Measurements from ENCODE around the gene MMP21. TPM values are rescaled to one million over a fixed set of nuclear protein-coding genes. Genes with fewer than 3 reads are reported as not detected.

MMP21 gene
- total RNA-seq, 2 experiments from 2014 or later = 0.10 TPM; not detected in 1

DNA sequence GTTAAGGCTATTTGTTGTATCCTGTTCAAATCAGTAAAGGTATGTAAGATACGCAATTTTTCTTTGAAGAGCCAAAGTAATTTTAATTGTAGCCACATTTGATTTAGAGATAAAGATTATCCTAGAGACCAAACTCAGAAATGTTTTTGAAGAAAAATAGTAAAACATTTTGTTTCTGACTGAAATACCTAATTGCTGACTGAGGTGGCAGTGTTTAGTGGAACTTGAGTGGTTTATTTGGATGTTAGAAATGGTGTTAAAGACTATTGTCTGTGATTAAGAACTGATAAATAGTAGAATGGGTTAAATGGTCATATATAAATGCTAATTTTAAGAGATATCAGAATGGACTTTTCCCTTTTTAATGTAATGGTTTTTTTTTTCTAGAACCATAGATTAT is 40.8 kb downstream of the MMP21 start:
- POLR2A ChIA-PET = no interaction called here
- DNase-seq = no peak
- peaks cover 78% of the 10 kb centered on the region for H3K36me3 Mint-ChIP-seq (ENCODE audit: low read depth)
- no peaks in the 10 kb centered on the region for H3K9me3 Mint-ChIP-seq
- no peak overlapping the region for H3K27ac Mint-ChIP-seq
- H3K27me3 Mint-ChIP-seq = no peaks in the 10 kb centered on the region
- H3K4me3 Mint-ChIP-seq = no peak overlapping the region
- H3K4me1 Mint-ChIP-seq = no peaks in the 10 kb centered on the region
- CTCF ChIA-PET = no interaction called here

DNA sequence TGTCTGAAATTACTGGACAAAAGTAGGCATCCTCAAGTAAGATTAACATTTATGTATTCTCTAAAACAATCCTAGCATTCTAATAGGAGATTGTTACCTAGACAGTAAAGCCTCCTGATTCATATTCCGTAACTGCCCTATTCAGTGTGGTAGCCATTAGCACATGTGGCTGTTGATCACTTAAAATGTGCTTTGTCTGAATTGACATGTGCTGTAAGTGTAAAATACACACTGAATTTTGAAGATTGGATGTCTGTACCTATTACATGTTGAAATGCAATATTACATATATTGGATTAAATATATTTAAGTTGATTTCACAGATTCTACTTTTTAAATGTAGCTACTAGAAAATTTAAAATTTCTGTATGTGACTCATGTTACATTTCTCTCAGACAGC is 41.5 kb downstream of the MMP21 start:
- ChIA-PET CTCF (no interaction called here), POLR2A (no interaction called here)
- Mint-ChIP-seq H3K4me3 (no peak overlapping the region), H3K27ac (no peak overlapping the region), H3K4me1 (peaks cover under 1% of the 10 kb centered on the region), H3K27me3 (no peaks in the 10 kb centered on the region), H3K36me3 (ENCODE audit: low read depth) (peaks cover 76% of the 10 kb centered on the region), H3K9me3 (no peaks in the 10 kb centered on the region)
- DNase-seq = no peak

DNA sequence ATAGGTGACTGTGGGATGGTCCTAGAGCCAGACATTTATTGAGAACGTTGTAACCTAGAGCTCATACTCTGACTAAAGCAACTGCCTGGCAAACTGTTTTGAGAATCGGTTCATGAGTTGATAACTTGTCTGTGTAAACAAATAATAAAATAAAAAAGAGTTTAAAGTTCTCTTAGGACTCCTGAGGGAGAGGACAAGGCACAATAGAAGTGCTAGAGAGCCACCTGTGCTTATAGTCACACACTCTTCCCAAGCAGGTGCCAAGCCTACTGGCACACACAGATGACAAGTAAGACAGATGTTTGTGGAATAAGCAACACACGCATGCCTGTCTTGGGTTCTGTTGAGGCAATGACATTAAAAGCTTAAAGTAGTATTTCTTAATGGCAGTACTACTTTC is 48.2 kb downstream of the MMP21 start:
- H3K9me3 Mint-ChIP-seq = no peaks in the 10 kb centered on the region
- H3K4me1 Mint-ChIP-seq = peaks cover 8% of the 10 kb centered on the region
- ChIA-PET POLR2A (no interaction called here), CTCF (no interaction called here)
- DNase-seq = no peak
- H3K27ac Mint-ChIP-seq = no peak overlapping the region
- H3K27me3 Mint-ChIP-seq = no peaks in the 10 kb centered on the region
- no peak overlapping the region for H3K4me3 Mint-ChIP-seq
- H3K36me3 Mint-ChIP-seq (ENCODE audit: low read depth) = peaks cover 62% of the 10 kb centered on the region

- ChIA-PET POLR2A (no interaction called here), CTCF (no interaction called here)
- DNase-seq = no peak
- no peak overlapping the region for H3K27ac Mint-ChIP-seq
- H3K27me3 Mint-ChIP-seq = no peaks in the 10 kb centered on the region
- H3K9me3 Mint-ChIP-seq = no peaks in the 10 kb centered on the region
- H3K4me1 Mint-ChIP-seq = peaks cover 11% of the 10 kb centered on the region
- no peak overlapping the region for H3K4me3 Mint-ChIP-seq
- H3K36me3 Mint-ChIP-seq (ENCODE audit: low read depth) = peaks cover 56% of the 10 kb centered on the region
Observed at GRCh38 chr10:125726914-125727313, 48.7 kb downstream of the MMP21 start.

- no peak for DNase-seq
- Mint-ChIP-seq H3K27ac (no peak overlapping the region), H3K36me3 (ENCODE audit: low read depth) (peaks cover 44% of the 10 kb centered on the region), H3K9me3 (no peaks in the 10 kb centered on the region), H3K27me3 (no peaks in the 10 kb centered on the region), H3K4me1 (peaks cover 30% of the 10 kb centered on the region), H3K4me3 (no peak overlapping the region)
- POLR2A ChIA-PET = no interaction called here
- CTCF ChIA-PET = no interaction called here
Observed at GRCh38 chr10:125722811-125723210, 52.8 kb downstream of the MMP21 start.

- ChIA-PET POLR2A (no interaction called here), CTCF (interaction anchor here (1.0 to 1.7 kb wide), 2 partner anchors 9 to 10 kb away, joined by 3 to 5 read pairs; no protein-coding TSS in a partner anchor)
- no peaks in the 10 kb centered on the region for H3K9me3 Mint-ChIP-seq
- peak overlapping the region; percentile 88 for H3K4me3 Mint-ChIP-seq
- peaks cover 40% of the 10 kb centered on the region for H3K36me3 Mint-ChIP-seq (ENCODE audit: low read depth)
- peak overlapping the region; percentile 66 for H3K27ac Mint-ChIP-seq
- DNase-seq = no peak
- H3K27me3 Mint-ChIP-seq = no peaks in the 10 kb centered on the region
- H3K4me1 Mint-ChIP-seq = peaks cover 30% of the 10 kb centered on the region
Observed at GRCh38 chr10:125721035-125721434, 54.6 kb downstream of the MMP21 start.

DNA sequence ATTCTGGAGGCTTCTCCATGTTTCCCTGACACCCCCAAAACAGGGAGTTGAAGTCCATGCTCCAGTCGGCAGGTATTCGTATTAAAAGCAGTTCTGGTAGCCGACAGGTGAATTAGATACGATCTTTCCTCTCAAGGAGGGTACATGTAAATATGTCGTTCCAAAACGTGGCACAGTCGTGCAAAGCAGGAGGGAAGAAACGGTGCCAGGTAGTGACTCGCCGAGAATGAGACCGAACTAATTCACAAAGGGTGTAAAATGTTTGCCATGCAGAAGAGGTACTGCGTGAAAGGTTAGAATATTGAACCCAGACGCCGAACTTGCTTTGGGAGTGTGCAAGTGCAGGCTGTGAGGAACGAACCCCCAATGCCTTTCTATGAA is 55.6 kb downstream of the MMP21 start:
- H3K9me3 Mint-ChIP-seq = peaks cover 2% of the 10 kb centered on the region
- no peak for DNase-seq
- H3K27me3 Mint-ChIP-seq = no peaks in the 10 kb centered on the region
- peak overlapping the region; percentile 88 for H3K4me3 Mint-ChIP-seq
- peak overlapping the region; percentile 98 for H3K27ac Mint-ChIP-seq
- ChIA-PET CTCF (no interaction called here), POLR2A (interaction anchor here (0.6 kb wide), 1 partner anchor 32 kb away, joined by 3 read pairs; no protein-coding TSS in a partner anchor)
- H3K4me1 Mint-ChIP-seq = peaks cover 30% of the 10 kb centered on the region
- H3K36me3 Mint-ChIP-seq (ENCODE audit: low read depth) = peaks cover 32% of the 10 kb centered on the region

GRCh38 chr10:125719173-125720001 is 56.2 kb downstream of the MMP21 start, which contains the start of gene EDRF1:
Gene EDRF1, plus strand, starts transcription at chr10:125719709. Its CDS starts 99 bp downstream, at chr10:125719808.
- Mint-ChIP-seq H3K27me3 (no peaks in the 10 kb centered on the region), H3K9me3 (peaks cover 2% of the 10 kb centered on the region), H3K4me3 (peak within 1 kb of the TSS; percentile 88), H3K4me1 (peaks cover 30% of the 10 kb centered on the region), H3K36me3 (ENCODE audit: low read depth) (peaks cover 26% of the 10 kb centered on the region), H3K27ac (peak within 1 kb of the TSS; percentile 98)
- CTCF ChIA-PET = interaction anchor here (0.7 kb wide), 1 partner anchor 11 kb away, joined by 3 read pairs; no protein-coding TSS in a partner anchor
- DNase-seq = peak; percentile 99
- POLR2A ChIA-PET = interaction anchor here (0.6 kb wide), 1 partner anchor 31 kb away, joined by 3 read pairs; no protein-coding TSS in a partner anchor

Small RNA genes within 50 kb of the gene (microRNA-seq; reads per million reads assigned to microRNA genes)
- 1.1 reads per million for gene MIR4484 (ENCODE audit: borderline microRNAs expressed, borderline replicate concordance)

Other genes starting within 250 kb of the MMP21 start
- not detected for gene TEX36, start 92.7 kb downstream of the MMP21 start, total RNA-seq
- gene EDRF1, start 56.1 kb downstream of the MMP21 start, total RNA-seq = 10 to 100 TPM; 37.0 to 39.5 TPM
- 10 to 100 TPM; 40.4 to 43.3 TPM for gene UROS, start 47.4 kb upstream of the MMP21 start, total RNA-seq
- gene BCCIP, start 47.7 kb upstream of the MMP21 start, total RNA-seq = 10 to 100 TPM; 56.4 to 60.6 TPM
- 1 to 10 TPM; 8.2 to 9.6 TPM for gene DHX32, start 105.5 kb upstream of the MMP21 start, total RNA-seq
- gene FANK1, start 120.7 kb upstream of the MMP21 start, total RNA-seq = under 1 TPM; 0.31 to 0.35 TPM